Uterine smooth muscle cell (primary cell): ENCODE measurements around the gene IRGQ. TPM values are rescaled to one million over a fixed set of nuclear protein-coding genes. Genes with fewer than 3 reads are reported as not detected.

ENCODE experiments used
- total RNA-seq: library from RNA; depleted of rRNA; stranded (reverse); fragments of >200 nt; gene quantifications from 2 replicates; pipeline ENCODE4 v1.2.3, GENCODE V29; 2014

IRGQ gene, protein sequence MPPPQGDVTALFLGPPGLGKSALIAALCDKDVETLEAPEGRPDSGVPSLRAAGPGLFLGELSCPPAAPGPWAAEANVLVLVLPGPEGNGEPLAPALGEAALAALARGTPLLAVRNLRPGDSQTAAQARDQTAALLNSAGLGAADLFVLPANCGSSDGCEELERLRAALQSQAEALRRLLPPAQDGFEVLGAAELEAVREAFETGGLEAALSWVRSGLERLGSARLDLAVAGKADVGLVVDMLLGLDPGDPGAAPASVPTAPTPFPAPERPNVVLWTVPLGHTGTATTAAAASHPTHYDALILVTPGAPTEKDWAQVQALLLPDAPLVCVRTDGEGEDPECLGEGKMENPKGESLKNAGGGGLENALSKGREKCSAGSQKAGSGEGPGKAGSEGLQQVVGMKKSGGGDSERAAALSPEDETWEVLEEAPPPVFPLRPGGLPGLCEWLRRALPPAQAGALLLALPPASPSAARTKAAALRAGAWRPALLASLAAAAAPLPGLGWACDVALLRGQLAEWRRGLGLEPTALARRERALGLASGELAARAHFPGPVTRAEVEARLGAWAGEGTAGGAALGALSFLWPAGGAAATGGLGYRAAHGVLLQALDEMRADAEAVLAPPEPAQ
- 12.7 and 15.7 TPM in 2 replicates for total RNA-seq

DNA sequence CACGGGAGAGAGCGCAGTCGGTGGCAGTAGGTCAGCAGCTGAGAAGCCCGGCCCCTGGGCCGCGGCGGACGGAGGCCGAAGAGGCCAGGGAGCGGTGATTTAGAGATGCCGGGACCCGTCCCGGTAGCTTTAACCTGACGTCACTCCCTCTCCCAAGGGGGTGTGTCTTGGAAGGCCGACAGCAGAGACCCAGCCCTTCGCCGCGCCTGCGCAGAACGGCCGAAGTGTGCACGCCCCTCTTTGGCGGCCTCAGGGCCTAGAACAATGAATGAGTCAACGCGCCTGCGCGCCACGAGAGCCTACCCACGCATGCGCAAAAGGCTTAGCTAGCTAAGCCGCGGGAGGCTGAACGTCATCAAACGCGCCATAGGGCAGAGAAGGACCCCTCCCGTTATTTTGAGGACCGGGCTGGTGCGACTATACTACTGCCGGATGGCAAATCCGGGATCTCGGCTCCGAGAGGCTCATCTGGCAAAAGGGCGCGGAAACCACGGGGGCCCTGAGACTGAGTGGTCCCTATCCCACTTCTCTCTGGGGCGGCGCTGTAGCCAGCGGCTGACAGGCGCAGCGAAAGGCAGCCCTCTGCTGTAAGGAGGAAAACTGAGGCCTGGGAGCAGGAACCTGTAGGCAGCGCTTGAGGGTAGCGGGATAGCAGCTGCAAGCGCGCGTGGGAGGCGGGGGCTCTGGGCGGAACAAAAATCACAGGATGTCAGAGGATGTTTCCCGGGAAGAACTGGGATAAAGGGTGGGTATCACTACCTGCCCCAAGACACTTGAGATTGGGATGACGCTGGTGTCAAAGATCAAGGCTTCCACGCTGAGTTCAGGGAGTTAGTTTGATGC lies at the start of gene IRGQ, which contains the start of gene ZNF576:
Gene IRGQ (minus strand): TSS at position 136 of the 843 bp plus-strand sequence. CDS start 796 bp downstream, outside the sequence.
Gene ZNF576 (plus strand): TSS at position 597 of the 843 bp plus-strand sequence. CDS start 514 bp downstream, outside the sequence.

DNA sequence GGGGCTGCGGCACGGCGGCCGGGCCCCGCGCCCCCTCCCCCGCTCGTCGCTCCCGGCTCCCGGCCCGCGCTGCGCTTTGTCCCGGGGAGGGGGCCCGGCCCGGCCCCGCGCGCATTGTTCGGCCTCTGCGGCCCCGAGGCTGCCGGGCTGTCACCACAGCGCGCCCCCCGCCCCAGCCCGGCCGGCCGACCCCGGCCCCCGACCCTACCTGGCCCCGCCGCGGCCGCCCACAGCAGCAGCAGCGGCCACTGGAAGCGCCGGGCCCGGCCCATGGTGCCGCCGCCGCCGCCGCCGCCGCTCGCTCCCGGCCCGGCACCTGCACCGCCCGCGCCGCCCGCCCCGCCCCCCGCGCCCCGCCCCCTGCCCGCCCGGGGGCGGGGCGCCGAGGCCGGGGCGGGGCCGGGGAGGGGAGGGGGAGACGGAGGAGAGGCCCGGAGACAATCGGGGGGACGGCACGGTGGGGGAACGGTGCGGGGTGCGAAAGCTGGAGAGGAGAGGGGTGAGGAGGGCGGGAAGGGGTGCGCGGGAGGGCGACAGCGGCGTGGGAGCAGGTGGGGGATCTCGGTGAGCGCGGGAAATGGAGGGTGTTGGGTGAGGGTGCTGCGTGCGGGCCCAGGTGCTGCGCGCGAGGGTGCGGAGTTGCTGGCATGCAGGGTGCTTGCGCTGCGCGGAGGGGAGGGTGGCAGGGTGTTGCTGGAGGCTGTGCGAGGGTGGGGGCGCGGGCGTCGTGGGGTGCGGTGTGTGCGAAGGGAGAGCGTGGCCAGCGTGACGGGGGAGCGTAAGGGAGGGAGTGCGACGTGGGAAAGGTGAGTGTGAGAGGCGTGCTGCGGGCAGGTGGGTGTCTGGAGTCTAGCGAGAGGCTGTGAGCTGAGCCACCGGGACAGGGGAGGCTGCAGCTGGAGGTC lies 43.8 kb upstream of the IRGQ start, which contains the start of gene CADM4:
Gene CADM4 (minus strand): TSS at position 332 of the 905 bp plus-strand sequence. CDS start 60 bp downstream, at position 272.

DNA sequence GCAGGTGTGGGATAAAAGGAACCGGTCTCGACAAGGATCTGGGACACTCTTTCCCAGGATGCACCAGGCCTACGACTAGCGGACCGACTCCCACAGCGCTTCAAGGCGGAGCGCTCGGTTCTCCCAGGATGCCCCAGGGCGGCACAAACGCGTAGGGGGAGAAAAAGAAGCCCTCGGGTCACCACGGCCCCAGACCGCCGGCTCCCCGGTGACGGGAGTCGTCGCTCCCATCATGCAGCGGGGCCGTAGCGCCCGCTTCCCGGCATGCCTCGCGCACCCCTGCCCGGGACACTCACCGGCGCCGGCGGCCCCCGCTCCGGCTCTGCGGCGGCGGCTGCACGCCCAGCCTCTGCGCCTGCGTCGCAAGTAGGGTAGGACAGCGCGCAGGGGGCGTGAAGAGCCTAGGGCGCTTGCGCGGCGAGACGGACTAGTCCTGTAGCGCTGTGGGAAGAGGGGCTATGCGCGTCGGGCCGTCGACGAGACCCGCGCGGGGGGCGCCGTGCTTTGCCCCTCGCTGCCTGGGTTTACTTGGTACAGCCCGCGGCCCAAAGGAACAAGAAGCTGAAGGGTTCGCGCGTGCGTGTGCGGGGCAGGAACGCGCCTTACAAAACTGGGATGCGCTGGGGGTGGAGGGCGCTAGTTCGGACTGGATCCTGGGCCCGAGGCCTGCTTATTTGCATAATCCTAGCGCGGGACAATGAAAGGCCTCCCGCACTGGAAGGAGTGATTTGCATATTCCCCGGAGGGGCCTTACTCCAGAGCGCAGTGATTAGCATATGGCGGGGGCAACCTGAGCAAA lies 23.5 kb upstream of the IRGQ start, which contains the start of gene ZNF428:
Gene ZNF428 (minus strand): TSS at position 368 of the 799 bp plus-strand sequence. CDS start 5,325 bp downstream, outside the sequence.

DNA sequence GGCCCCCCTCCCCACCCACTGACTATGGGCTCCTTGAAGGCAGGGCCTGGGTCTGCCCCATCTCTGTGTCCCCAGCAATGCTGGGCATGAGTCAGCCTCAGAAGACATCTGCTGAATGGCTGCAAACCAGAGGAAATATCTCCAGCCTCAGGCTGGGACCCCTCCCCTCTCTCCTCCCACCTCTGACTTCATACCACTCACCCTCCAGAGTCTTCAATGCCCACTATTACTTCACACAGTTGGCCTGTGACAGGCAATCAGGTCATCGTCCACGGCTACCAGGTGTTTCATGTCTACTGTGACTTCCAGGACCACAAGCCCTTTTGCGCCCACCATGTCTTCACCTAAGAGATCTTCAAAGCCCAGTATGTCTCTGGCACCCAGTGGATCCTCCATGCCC lies 15.9 kb upstream of the IRGQ start, which contains the start of gene SRRM5:
Gene SRRM5 (plus strand): TSS at position 301 of the 400 bp plus-strand sequence. CDS start 34 bp downstream, at position 335.

DNA sequence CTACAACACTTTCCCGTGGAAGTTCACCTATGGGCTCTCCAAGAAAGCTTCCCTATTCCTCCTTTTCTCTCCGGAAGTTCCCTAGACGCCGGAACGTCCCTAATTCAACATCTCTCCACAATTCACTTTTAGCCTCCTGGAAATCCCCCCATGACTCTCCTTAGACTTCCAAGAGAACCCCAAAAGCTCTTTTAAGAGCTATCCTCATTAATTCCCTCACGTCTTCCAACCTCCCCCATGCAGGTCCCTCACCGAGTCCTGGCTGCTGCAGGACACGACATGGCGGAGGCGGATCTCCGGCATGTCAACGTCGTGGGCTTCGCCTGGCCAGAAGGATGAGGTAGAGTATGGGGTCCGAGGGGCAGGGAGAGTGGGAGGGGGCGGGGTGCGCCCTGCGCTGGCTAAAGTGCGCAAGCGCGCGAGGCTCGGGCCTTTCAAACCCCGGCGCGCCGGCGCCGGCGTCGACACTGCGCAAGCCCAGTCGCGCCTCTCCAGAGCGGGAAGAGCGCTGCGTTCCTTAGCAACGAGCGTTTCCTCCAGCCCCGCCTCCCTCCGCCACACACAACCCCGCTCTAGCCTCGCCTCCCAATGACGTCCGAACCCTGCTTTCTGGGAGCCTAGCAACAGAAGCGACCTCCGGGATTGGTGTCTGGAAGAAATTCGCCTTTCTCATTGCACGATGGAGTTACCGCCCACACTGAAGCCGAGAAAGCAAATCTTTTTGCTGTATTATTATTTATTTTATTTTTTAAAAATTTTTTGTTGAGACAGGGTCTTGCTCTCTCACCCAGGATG lies 20.6 kb downstream of the IRGQ start, which contains the start of the genes PINLYP and XRCC1:
Gene PINLYP (plus strand): TSS at position 646 of the 795 bp plus-strand sequence. CDS start 1,391 bp downstream, outside the sequence.
Gene XRCC1 (minus strand): TSS at position 372 of the 795 bp plus-strand sequence. CDS start 69 bp downstream, at position 303.

Other genes starting within 250 kb of the IRGQ start
- gene CD177, start 242.4 kb downstream of the IRGQ start, total RNA-seq, result 0.25 and 0.55 TPM in 2 replicates
- not detected in 2 replicates for gene TEX101, start 181.2 kb downstream of the IRGQ start, total RNA-seq
- gene LYPD3, start 130.5 kb downstream of the IRGQ start, total RNA-seq, result 0.11 and 0.12 TPM in 2 replicates
- gene PHLDB3, start 91.4 kb downstream of the IRGQ start, total RNA-seq, result 6.4 and 11.6 TPM in 2 replicates
- 73.0 and 89.6 TPM in 2 replicates for gene ETHE1, start 68.9 kb downstream of the IRGQ start, total RNA-seq
- 0.11 and 0.37 TPM in 2 replicates for gene ZNF575, start 62.9 kb downstream of the IRGQ start, total RNA-seq
- 14.4 and 20.0 TPM in 2 replicates for gene XRCC1, start 20.6 kb downstream of the IRGQ start, total RNA-seq
- 2.9 and 3.4 TPM in 2 replicates for gene PINLYP, start 20.3 kb downstream of the IRGQ start, total RNA-seq
- 13.0 and 15.5 TPM in 2 replicates for gene ZNF576, start 461 bp upstream of the IRGQ start, total RNA-seq
- not detected in 2 replicates for gene SRRM5, start 16.0 kb upstream of the IRGQ start, total RNA-seq
- gene ZNF428, start 23.5 kb upstream of the IRGQ start, total RNA-seq, result 25.7 and 30.0 TPM in 2 replicates
- 1.2 and 3.7 TPM in 2 replicates for gene CADM4, start 43.7 kb upstream of the IRGQ start, total RNA-seq
- gene PLAUR, start 74.0 kb upstream of the IRGQ start, total RNA-seq, result 126 and 194 TPM in 2 replicates
- not detected in 2 replicates for gene IRGC, start 119.9 kb upstream of the IRGQ start, total RNA-seq
- 6.7 and 7.9 TPM in 2 replicates for gene SMG9, start 158.8 kb upstream of the IRGQ start, total RNA-seq
- 1.1 and 1.3 TPM in 2 replicates for gene KCNN4, start 184.8 kb upstream of the IRGQ start, total RNA-seq
- 0.50 TPM in 1 of 2 replicates, not detected in the other for gene LYPD5, start 206.3 kb upstream of the IRGQ start, total RNA-seq
- gene ZNF283, start 231.2 kb upstream of the IRGQ start, total RNA-seq, result 11.8 and 20.2 TPM in 2 replicates